GM23338 (cell line): ENCODE results near the gene HMCN2. TPM values are rescaled to one million over a fixed set of nuclear protein-coding genes. Genes with fewer than 3 reads are reported as not detected.

Experiments used
- ATAC-seq: fragments of 200-7000 bp; cut with Tn5 transposase; 3 replicates; pipeline ENCODE4 v1.9.1; 2020
- DNase-seq: peaks from one replicate; pipeline ENCODE4 v3.0.0-alpha.2; 2015; ENCODE audit warnings: low spot score
- H2AFZ ChIP-seq: fragments of 200-600 bp; sonication (generic); 2 replicates; pipeline ENCODE4 v1.8.0; 2016; ENCODE audit warnings: antibody characterized with exemption, mild to moderate bottlenecking, moderate library complexity
- H3F3A ChIP-seq: fragments of 200-600 bp; sonication (generic); replicated peaks from 2 replicates; pipeline ENCODE4 v1.8.0; 2017; ENCODE audit warnings: antibody characterized with exemption, mixed run types, low read depth
- H3K27ac ChIP-seq: fragments of 200-600 bp; sonication (generic); 2 replicates; pipeline ENCODE4 v1.6.1; 2016; ENCODE audit warnings: low read depth
- H3K27me3 ChIP-seq: fragments of 200-600 bp; sonication (generic); 2 replicates; pipeline ENCODE4 v1.8.0; 2016; ENCODE audit warnings: mild to moderate bottlenecking, mixed run types, moderate library complexity; ENCODE audit not compliant: insufficient read depth
- H3K36me3 ChIP-seq: fragments of 200-600 bp; sonication (generic); 2 replicates; pipeline ENCODE4 v1.8.0; 2016; ENCODE audit warnings: mild to moderate bottlenecking; ENCODE audit not compliant: insufficient read depth
- H3K4me1 ChIP-seq: fragments of 200-600 bp; sonication (generic); 2 replicates; pipeline ENCODE4 v1.8.0; 2016; ENCODE audit warnings: mild to moderate bottlenecking, moderate library complexity; ENCODE audit not compliant: insufficient read depth
- H3K4me2 ChIP-seq: fragments of 200-600 bp; sonication (generic); 2 replicates; pipeline ENCODE4 v1.7.1; 2017; ENCODE audit warnings: mixed run types
- H3K4me3 ChIP-seq: fragments of 200-600 bp; sonication (generic); 2 replicates; pipeline ENCODE4 v1.6.1; 2016; ENCODE audit warnings: mixed run types
- H3K79me2 ChIP-seq: fragments of 200-600 bp; sonication (generic); replicated peaks from 2 replicates; pipeline ENCODE4 v1.8.0; 2017; ENCODE audit warnings: mild to moderate bottlenecking; ENCODE audit not compliant: insufficient read depth
- H3K9me2 ChIP-seq: fragments of 200-600 bp; sonication (generic); 2 replicates; pipeline ENCODE4 v1.8.0; 2017; ENCODE audit not compliant: insufficient read depth
- H4K20me1 ChIP-seq: fragments of 200-600 bp; sonication (generic); replicated peaks from 2 replicates; pipeline ENCODE4 v1.8.0; 2017; ENCODE audit warnings: mild to moderate bottlenecking; ENCODE audit not compliant: insufficient read depth
- H3K27ac Mint-ChIP-seq: 2 replicates; pipeline ENCODE4 v1.8.0; 2020; ENCODE audit warnings: inconsistent platforms, mild to moderate bottlenecking, moderate library complexity, mixed read lengths
- H3K27me3 Mint-ChIP-seq: 3 replicates; pipeline ENCODE4 v1.8.0; 2022; ENCODE audit warnings: low read depth, mild to moderate bottlenecking, moderate library complexity, mixed read lengths, inconsistent platforms; ENCODE audit not compliant: insufficient read depth, poor library complexity
- H3K36me3 Mint-ChIP-seq: 3 replicates; pipeline ENCODE4 v1.8.0; 2021; ENCODE audit warnings: low read depth, mild to moderate bottlenecking, inconsistent platforms, moderate library complexity, mixed read lengths
- H3K4me1 Mint-ChIP-seq: 3 replicates; pipeline ENCODE4 v1.8.0; 2020; ENCODE audit warnings: mild to moderate bottlenecking, inconsistent platforms, mixed read lengths
- H3K4me3 Mint-ChIP-seq: 3 replicates; pipeline ENCODE4 v1.8.0; 2021; ENCODE audit warnings: moderate library complexity, mild to moderate bottlenecking, inconsistent platforms, mixed read lengths
- H3K9me3 Mint-ChIP-seq: 3 replicates; pipeline ENCODE4 v1.8.0; 2020; ENCODE audit warnings: moderate library complexity, mild to moderate bottlenecking, inconsistent platforms, mixed read lengths
- CREB1 ChIP-seq: fragments of 250-450 bp; sonication (Bioruptor Pico); IDR thresholded peaks from 2 replicates; pipeline ENCODE4 v1.5.0; 2020; ENCODE audit warnings: low read depth, mild to moderate bottlenecking, moderate library complexity
- ETS1 ChIP-seq: IDR thresholded peaks from 2 replicates; pipeline ENCODE4 v1.6.1; 2016; ENCODE audit warnings: antibody characterized with exemption
- EZH2 ChIP-seq: fragments of 200-600 bp; sonication (generic); IDR thresholded peaks from one replicate; pipeline ENCODE4 v1.8.0; 2017; ENCODE audit warnings: antibody characterized with exemption, mild to moderate bottlenecking, low read depth; ENCODE audit not compliant: unreplicated experiment
- EZH2phosphoT487 ChIP-seq: fragments of 200-600 bp; sonication (generic); IDR thresholded peaks from one replicate; pipeline ENCODE4 v1.8.1; 2018; ENCODE audit warnings: antibody characterized with exemption; ENCODE audit not compliant: unreplicated experiment
- JUNB ChIP-seq: IDR thresholded peaks from one replicate; pipeline ENCODE4 v1.6.1; 2016; ENCODE audit warnings: antibody characterized with exemption; ENCODE audit not compliant: unreplicated experiment
- NANOG ChIP-seq: IDR thresholded peaks from 2 replicates; pipeline ENCODE4 v1.6.1; 2016; ENCODE audit warnings: antibody characterized with exemption, borderline replicate concordance
- POLR2AphosphoS5 ChIP-seq: IDR thresholded peaks from 2 replicates; pipeline ENCODE4 v1.6.1; 2016; ENCODE audit warnings: antibody characterized with exemption, low read depth
- STAT1 ChIP-seq: IDR thresholded peaks from one replicate; pipeline ENCODE4 v1.6.1; 2016; ENCODE audit warnings: antibody characterized with exemption; ENCODE audit not compliant: unreplicated experiment
- ZNF114 ChIP-seq: fragments of 250-450 bp; sonication (Bioruptor Pico); IDR thresholded peaks from 2 replicates; pipeline ENCODE4 v1.5.0; 2020; ENCODE audit warnings: mild to moderate bottlenecking, moderate library complexity
- ZNF331 ChIP-seq: fragments of 250-450 bp; sonication (Bioruptor Pico); IDR thresholded peaks from 2 replicates; pipeline ENCODE4 v1.5.0; 2020; ENCODE audit warnings: low read depth, mild to moderate bottlenecking, moderate library complexity
- polyA plus RNA-seq: library from polyadenylated mRNA; unstranded; fragments of >200 nt; fragmentation: Nextera tagmentation; extraction: Ambion mirVana; gene quantifications from 2 replicates; pipeline ENCODE4 v1.2.1, GENCODE V29; 2016
- total RNA-seq: library from RNA; depleted of rRNA; stranded (reverse); fragments of >200 nt; shearing (Covaris generic); gene quantifications from 2 replicates; pipeline ENCODE4 v1.2.3, GENCODE V29; 2014
- TF ChIP-seq, protein P1 (sequence below), 2 experiments: fragments of 200-600 bp in 1 of 2; sonication (generic) in 1 of 2; conservative IDR thresholded peaks; 2 replicates each; pipeline versions ENCODE4 v1.5.1 to v1.6.1; 2016 to 2017; ENCODE audit warnings: antibody characterized with exemption in 2 of 2, low read depth in 2 of 2, mild to moderate bottlenecking in 2 of 2, moderate library complexity in 1 of 2
- TF ChIP-seq, protein P2 (sequence below): IDR thresholded peaks from one replicate; pipeline ENCODE4 v1.6.1; 2018; ENCODE audit warnings: antibody characterized with exemption; ENCODE audit not compliant: unreplicated experiment
- TF ChIP-seq, protein P3 (sequence below): fragments of 250-450 bp; sonication (Bioruptor Pico); IDR thresholded peaks from 2 replicates; pipeline ENCODE4 v1.5.0; 2020; ENCODE audit warnings: mild to moderate bottlenecking, moderate library complexity

HMCN2 gene
- total and polyA plus RNA-seq, 2 experiments from 2014 or later = 1.3 to 4.7 TPM

DNA sequence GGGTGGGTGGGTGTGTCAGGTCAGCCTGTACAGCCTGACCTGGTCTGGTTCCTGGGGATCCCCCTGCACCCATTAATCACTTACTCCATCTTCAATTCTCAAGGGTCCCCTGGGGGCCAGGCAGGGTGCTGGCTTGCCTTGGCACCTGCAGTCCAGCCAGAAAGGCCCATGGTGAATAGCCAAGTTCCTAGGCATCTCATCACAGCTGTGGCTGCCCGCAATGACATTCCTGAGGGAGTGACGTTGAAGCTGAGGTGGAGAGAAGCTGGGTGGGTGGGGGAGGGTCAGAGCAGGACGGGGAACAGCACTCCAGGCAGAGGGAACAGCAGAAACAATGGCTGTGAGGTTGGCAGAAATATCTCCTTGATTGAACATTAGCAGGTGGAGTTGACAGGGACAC lies 10.6 kb downstream of the HMCN2 start (continued):
- TF ChIP-seq, protein P1, sequence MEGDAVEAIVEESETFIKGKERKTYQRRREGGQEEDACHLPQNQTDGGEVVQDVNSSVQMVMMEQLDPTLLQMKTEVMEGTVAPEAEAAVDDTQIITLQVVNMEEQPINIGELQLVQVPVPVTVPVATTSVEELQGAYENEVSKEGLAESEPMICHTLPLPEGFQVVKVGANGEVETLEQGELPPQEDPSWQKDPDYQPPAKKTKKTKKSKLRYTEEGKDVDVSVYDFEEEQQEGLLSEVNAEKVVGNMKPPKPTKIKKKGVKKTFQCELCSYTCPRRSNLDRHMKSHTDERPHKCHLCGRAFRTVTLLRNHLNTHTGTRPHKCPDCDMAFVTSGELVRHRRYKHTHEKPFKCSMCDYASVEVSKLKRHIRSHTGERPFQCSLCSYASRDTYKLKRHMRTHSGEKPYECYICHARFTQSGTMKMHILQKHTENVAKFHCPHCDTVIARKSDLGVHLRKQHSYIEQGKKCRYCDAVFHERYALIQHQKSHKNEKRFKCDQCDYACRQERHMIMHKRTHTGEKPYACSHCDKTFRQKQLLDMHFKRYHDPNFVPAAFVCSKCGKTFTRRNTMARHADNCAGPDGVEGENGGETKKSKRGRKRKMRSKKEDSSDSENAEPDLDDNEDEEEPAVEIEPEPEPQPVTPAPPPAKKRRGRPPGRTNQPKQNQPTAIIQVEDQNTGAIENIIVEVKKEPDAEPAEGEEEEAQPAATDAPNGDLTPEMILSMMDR (conservative IDR thresholded peaks at IDR 0.05; ENCODE audit: low read depth in 2 of 2) = no peak
- TF ChIP-seq JUNB = no peak
- TF ChIP-seq STAT1 = no peak

DNA sequence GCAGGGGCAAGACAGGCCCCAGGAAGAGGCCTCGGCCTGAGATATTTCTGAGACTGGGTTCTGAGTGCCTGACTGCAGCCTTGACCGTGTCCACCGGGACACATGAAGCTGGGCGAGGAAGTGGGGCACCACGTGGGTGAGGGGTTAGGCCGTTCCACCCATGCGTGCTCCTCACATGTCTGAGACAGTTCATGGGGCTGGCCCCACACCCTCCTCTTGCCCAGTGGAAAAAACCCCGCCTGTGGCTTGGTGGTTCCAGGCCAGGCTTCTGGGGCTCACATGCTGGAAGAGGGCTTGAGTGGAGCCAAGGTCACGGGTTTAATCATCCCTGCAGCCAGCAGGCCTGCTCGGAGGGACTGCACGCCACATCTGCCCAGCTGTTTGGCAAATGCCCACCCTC lies 11.4 kb downstream of the HMCN2 start:
- Histone ChIP-seq H3K27ac (no peak overlapping the region), H4K20me1 (no peaks in the 10 kb centered on the region), H3F3A (no peaks in the 10 kb centered on the region), H3K4me3 (no peak overlapping the region), H3K36me3 (no peaks in the 10 kb centered on the region), H3K9me2 (no peaks in the 10 kb centered on the region), H3K4me2 (no peak overlapping the region), H3K27me3 (no peaks in the 10 kb centered on the region), H2AFZ (no peak overlapping the region), H3K79me2 (no peaks in the 10 kb centered on the region), H3K4me1 (no peaks in the 10 kb centered on the region)
- H3K9me3 Mint-ChIP-seq = no peaks in the 10 kb centered on the region
- no peak overlapping the region for H3K4me3 Mint-ChIP-seq
- ATAC-seq (no peak), DNase-seq (no peak)
- H3K36me3 Mint-ChIP-seq = peaks cover 10% of the 10 kb centered on the region; the same call in 2 of the 3 replicates
- H3K4me1 Mint-ChIP-seq = peaks cover 17% of the 10 kb centered on the region
- no peak overlapping the region for H3K27ac Mint-ChIP-seq
- H3K27me3 Mint-ChIP-seq = peaks cover 10% of the 10 kb centered on the region
- TF ChIP-seq POLR2AphosphoS5 (no peak), ZNF331 (no peak), NANOG (no peak), EZH2phosphoT487 (no peak), EZH2 (no peak), STAT1 (no peak), ZNF114 (CRISPR knock-in tag) (no peak), ETS1 (no peak), CREB1 (CRISPR knock-in tag) (no peak)
- TF ChIP-seq, protein P2, sequence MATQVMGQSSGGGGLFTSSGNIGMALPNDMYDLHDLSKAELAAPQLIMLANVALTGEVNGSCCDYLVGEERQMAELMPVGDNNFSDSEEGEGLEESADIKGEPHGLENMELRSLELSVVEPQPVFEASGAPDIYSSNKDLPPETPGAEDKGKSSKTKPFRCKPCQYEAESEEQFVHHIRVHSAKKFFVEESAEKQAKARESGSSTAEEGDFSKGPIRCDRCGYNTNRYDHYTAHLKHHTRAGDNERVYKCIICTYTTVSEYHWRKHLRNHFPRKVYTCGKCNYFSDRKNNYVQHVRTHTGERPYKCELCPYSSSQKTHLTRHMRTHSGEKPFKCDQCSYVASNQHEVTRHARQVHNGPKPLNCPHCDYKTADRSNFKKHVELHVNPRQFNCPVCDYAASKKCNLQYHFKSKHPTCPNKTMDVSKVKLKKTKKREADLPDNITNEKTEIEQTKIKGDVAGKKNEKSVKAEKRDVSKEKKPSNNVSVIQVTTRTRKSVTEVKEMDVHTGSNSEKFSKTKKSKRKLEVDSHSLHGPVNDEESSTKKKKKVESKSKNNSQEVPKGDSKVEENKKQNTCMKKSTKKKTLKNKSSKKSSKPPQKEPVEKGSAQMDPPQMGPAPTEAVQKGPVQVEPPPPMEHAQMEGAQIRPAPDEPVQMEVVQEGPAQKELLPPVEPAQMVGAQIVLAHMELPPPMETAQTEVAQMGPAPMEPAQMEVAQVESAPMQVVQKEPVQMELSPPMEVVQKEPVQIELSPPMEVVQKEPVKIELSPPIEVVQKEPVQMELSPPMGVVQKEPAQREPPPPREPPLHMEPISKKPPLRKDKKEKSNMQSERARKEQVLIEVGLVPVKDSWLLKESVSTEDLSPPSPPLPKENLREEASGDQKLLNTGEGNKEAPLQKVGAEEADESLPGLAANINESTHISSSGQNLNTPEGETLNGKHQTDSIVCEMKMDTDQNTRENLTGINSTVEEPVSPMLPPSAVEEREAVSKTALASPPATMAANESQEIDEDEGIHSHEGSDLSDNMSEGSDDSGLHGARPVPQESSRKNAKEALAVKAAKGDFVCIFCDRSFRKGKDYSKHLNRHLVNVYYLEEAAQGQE = no peak
- TF ChIP-seq, protein P3, sequence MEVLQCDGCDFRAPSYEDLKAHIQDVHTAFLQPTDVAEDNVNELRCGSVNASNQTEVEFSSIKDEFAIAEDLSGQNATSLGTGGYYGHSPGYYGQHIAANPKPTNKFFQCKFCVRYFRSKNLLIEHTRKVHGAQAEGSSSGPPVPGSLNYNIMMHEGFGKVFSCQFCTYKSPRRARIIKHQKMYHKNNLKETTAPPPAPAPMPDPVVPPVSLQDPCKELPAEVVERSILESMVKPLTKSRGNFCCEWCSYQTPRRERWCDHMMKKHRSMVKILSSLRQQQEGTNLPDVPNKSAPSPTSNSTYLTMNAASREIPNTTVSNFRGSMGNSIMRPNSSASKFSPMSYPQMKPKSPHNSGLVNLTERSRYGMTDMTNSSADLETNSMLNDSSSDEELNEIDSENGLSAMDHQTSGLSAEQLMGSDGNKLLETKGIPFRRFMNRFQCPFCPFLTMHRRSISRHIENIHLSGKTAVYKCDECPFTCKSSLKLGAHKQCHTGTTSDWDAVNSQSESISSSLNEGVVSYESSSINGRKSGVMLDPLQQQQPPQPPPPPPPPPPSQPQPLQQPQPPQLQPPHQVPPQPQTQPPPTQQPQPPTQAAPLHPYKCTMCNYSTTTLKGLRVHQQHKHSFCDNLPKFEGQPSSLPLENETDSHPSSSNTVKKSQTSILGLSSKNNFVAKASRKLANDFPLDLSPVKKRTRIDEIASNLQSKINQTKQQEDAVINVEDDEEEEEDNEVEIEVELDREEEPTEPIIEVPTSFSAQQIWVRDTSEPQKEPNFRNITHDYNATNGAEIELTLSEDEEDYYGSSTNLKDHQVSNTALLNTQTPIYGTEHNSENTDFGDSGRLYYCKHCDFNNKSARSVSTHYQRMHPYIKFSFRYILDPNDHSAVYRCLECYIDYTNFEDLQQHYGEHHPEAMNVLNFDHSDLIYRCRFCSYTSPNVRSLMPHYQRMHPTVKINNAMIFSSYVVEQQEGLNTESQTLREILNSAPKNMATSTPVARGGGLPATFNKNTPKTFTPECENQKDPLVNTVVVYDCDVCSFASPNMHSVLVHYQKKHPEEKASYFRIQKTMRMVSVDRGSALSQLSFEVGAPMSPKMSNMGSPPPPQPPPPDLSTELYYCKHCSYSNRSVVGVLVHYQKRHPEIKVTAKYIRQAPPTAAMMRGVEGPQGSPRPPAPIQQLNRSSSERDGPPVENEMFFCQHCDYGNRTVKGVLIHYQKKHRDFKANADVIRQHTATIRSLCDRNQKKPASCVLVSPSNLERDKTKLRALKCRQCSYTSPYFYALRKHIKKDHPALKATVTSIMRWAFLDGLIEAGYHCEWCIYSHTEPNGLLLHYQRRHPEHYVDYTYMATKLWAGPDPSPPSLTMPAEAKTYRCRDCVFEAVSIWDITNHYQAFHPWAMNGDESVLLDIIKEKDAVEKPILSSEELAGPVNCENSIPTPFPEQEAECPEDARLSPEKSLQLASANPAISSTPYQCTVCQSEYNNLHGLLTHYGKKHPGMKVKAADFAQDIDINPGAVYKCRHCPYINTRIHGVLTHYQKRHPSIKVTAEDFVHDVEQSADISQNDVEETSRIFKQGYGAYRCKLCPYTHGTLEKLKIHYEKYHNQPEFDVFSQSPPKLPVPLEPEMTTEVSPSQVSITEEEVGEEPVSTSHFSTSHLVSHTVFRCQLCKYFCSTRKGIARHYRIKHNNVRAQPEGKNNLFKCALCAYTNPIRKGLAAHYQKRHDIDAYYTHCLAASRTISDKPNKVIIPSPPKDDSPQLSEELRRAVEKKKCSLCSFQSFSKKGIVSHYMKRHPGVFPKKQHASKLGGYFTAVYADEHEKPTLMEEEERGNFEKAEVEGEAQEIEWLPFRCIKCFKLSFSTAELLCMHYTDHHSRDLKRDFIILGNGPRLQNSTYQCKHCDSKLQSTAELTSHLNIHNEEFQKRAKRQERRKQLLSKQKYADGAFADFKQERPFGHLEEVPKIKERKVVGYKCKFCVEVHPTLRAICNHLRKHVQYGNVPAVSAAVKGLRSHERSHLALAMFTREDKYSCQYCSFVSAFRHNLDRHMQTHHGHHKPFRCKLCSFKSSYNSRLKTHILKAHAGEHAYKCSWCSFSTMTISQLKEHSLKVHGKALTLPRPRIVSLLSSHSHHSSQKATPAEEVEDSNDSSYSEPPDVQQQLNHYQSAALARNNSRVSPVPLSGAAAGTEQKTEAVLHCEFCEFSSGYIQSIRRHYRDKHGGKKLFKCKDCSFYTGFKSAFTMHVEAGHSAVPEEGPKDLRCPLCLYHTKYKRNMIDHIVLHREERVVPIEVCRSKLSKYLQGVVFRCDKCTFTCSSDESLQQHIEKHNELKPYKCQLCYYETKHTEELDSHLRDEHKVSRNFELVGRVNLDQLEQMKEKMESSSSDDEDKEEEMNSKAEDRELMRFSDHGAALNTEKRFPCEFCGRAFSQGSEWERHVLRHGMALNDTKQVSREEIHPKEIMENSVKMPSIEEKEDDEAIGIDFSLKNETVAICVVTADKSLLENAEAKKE (CRISPR knock-in tag) = no peak
